H9 (cell line): ENCODE results near the gene ABT1. TPM values are rescaled to one million over a fixed set of nuclear protein-coding genes. Genes with fewer than 3 reads are reported as not detected.

Source experiments
- DNase-seq: peaks from one replicate; pipeline ENCODE4 v3.0.0-alpha.2; 2017
- H2AFZ ChIP-seq: one replicate; pipeline ENCODE4 v1.6.1; 2013; ENCODE audit warnings: mild to moderate bottlenecking, low read length, control low read depth, moderate library complexity
- H2AK5ac ChIP-seq: 2 replicates; pipeline ENCODE4 v1.6.1; 2013; ENCODE audit warnings: low read length, control low read depth, mixed read lengths; ENCODE audit not compliant: insufficient read length
- H2BK120ac ChIP-seq: one replicate; pipeline ENCODE4 v1.6.1; 2013; ENCODE audit warnings: low read depth, mild to moderate bottlenecking, low read length, control low read depth, inconsistent platforms; ENCODE audit not compliant: poor library complexity, severe bottlenecking
- H2BK12ac ChIP-seq: 2 replicates; pipeline ENCODE4 v1.6.1; 2013; ENCODE audit warnings: low read length, control low read depth, mixed read lengths, low read depth; ENCODE audit not compliant: insufficient read length
- H2BK15ac ChIP-seq: 2 replicates; pipeline ENCODE4 v1.6.1; 2013; ENCODE audit warnings: low read depth, low read length, control low read depth
- H2BK20ac ChIP-seq: one replicate; pipeline ENCODE4 v1.6.1; 2013; ENCODE audit warnings: low read depth, mild to moderate bottlenecking, low read length, control low read depth, inconsistent platforms; ENCODE audit not compliant: poor library complexity, severe bottlenecking
- H2BK5ac ChIP-seq: 2 replicates; pipeline ENCODE4 v1.6.1; 2013; ENCODE audit warnings: low read length, control low read depth, mixed read lengths; ENCODE audit not compliant: insufficient read length
- H3K14ac ChIP-seq: 2 replicates; pipeline ENCODE4 v1.6.1; 2013; ENCODE audit warnings: low read length, control low read depth; ENCODE audit not compliant: insufficient read depth
- H3K18ac ChIP-seq: 2 replicates; pipeline ENCODE4 v1.6.1; 2013; ENCODE audit warnings: low read depth, mild to moderate bottlenecking, mixed read lengths, low read length, control low read depth; ENCODE audit not compliant: insufficient read length
- H3K23ac ChIP-seq: 2 replicates; pipeline ENCODE4 v1.6.1; 2013; ENCODE audit warnings: low read length, control low read depth, mixed read lengths, low read depth; ENCODE audit not compliant: insufficient read length
- H3K23me2 ChIP-seq: 2 replicates; pipeline ENCODE4 v1.6.1; 2013; ENCODE audit warnings: low read depth, mild to moderate bottlenecking, mixed read lengths, low read length, control low read depth; ENCODE audit not compliant: insufficient read length, poor library complexity, severe bottlenecking
- H3K27ac ChIP-seq: 2 replicates; pipeline ENCODE4 v1.5.1; 2013; ENCODE audit warnings: low read length, control low read depth, mixed read lengths, low read depth; ENCODE audit not compliant: insufficient read length
- H3K27me3 ChIP-seq: 2 replicates; pipeline ENCODE4 v1.6.1; 2013; ENCODE audit warnings: low read length, control low read depth, inconsistent platforms; ENCODE audit not compliant: insufficient read depth
- H3K4ac ChIP-seq: 2 replicates; pipeline ENCODE4 v1.6.1; 2013; ENCODE audit warnings: low read depth, mild to moderate bottlenecking, control low read depth, inconsistent platforms, low read length, moderate library complexity
- H3K4me1 ChIP-seq: 2 replicates; pipeline ENCODE4 v1.6.1; 2013; ENCODE audit warnings: low read length, control low read depth, inconsistent platforms; ENCODE audit not compliant: insufficient read depth
- H3K4me2 ChIP-seq: 2 replicates; pipeline ENCODE4 v1.6.1; 2013; ENCODE audit warnings: low read length, control low read depth, mixed read lengths; ENCODE audit not compliant: insufficient read length, insufficient read depth
- H3K56ac ChIP-seq: 2 replicates; pipeline ENCODE4 v1.6.1; 2013; ENCODE audit warnings: low read depth, mild to moderate bottlenecking, mixed read lengths, low read length, control low read depth; ENCODE audit not compliant: insufficient read length
- H3K79me1 ChIP-seq: 2 replicates; pipeline ENCODE4 v1.6.1; 2013; ENCODE audit warnings: low read depth, mild to moderate bottlenecking, moderate library complexity, low read length, control low read depth, inconsistent platforms; ENCODE audit not compliant: insufficient read depth, poor library complexity, severe bottlenecking
- H3K79me2 ChIP-seq: 2 replicates; pipeline ENCODE4 v1.6.1; 2013; ENCODE audit warnings: low read length, control low read depth, inconsistent platforms; ENCODE audit not compliant: insufficient read depth
- H3K9ac ChIP-seq: 2 replicates; pipeline ENCODE4 v1.6.1; 2013; ENCODE audit warnings: low read length, control low read depth, mixed read lengths; ENCODE audit not compliant: insufficient read length; ENCODE audit errors: extremely low read depth
- H3K9me3 ChIP-seq: one replicate; pipeline ENCODE4 v1.6.1; 2013; ENCODE audit warnings: low read depth, low read length, inconsistent platforms; ENCODE audit not compliant: control insufficient read depth
- H3T11ph ChIP-seq: one replicate; pipeline ENCODE4 v1.6.1; 2013; ENCODE audit warnings: mild to moderate bottlenecking, low read length, control low read depth, inconsistent platforms
- H4K20me1 ChIP-seq: one replicate; pipeline ENCODE4 v1.6.1; 2013; ENCODE audit not compliant: control insufficient read depth, insufficient read length, insufficient read depth
- H4K5ac ChIP-seq: 2 replicates; pipeline ENCODE4 v1.6.1; 2013; ENCODE audit warnings: low read depth, mild to moderate bottlenecking, mixed read lengths, low read length, control low read depth; ENCODE audit not compliant: insufficient read length
- H4K8ac ChIP-seq: replicated peaks from 2 replicates; pipeline ENCODE4 v1.6.1; 2013; ENCODE audit warnings: low read length, control low read depth, mixed read lengths, low read depth; ENCODE audit not compliant: insufficient read length
- H4K91ac ChIP-seq: 2 replicates; pipeline ENCODE4 v1.6.1; 2013; ENCODE audit warnings: low read depth, mild to moderate bottlenecking, moderate library complexity, mixed read lengths, low read length, control low read depth; ENCODE audit not compliant: insufficient read length
- H3K27ac Mint-ChIP-seq, 3 experiments: 2 replicates in 2 of 3; 3 replicates in 1 of 3; pipeline ENCODE4 v1.8.0; 2020 to 2021; ENCODE audit warnings: mixed read lengths in 3 of 3, mild to moderate bottlenecking in 1 of 3, moderate library complexity in 1 of 3
- H3K27me3 Mint-ChIP-seq: 2 replicates; pipeline ENCODE4 v1.8.0; 2021; ENCODE audit warnings: low read depth, mild to moderate bottlenecking, moderate library complexity, mixed read lengths
- H3K36me3 Mint-ChIP-seq, 3 experiments: 2 replicates in 2 of 3; 3 replicates in 1 of 3; pipeline ENCODE4 v1.8.0; 2020 to 2021; ENCODE audit warnings: low read depth in 3 of 3, mixed read lengths in 3 of 3; ENCODE audit not compliant: insufficient read depth in 1 of 3
- H3K4me1 Mint-ChIP-seq, 2 experiments: 2 replicates each; pipeline ENCODE4 v1.8.0; 2020; ENCODE audit warnings: mixed read lengths in 2 of 2
- H3K4me3 Mint-ChIP-seq, 2 experiments: 2 replicates in 1 of 2; 3 replicates in 1 of 2; pipeline ENCODE4 v1.8.0; 2020 to 2021; ENCODE audit warnings: mild to moderate bottlenecking in 2 of 2, mixed read lengths in 2 of 2, moderate library complexity in 1 of 2
- H3K9me3 Mint-ChIP-seq, 2 experiments: 2 replicates in 1 of 2; 3 replicates in 1 of 2; pipeline ENCODE4 v1.8.0; 2020; ENCODE audit warnings: mild to moderate bottlenecking in 2 of 2, mixed read lengths in 2 of 2, moderate library complexity in 1 of 2
- CTCF ChIP-seq: fragments of 200-600 bp; sonication (generic); conservative IDR thresholded peaks from 3 replicates; pipeline ENCODE4 v1.8.0; 2021; ENCODE audit warnings: antibody characterized with exemption, mild to moderate bottlenecking
- WGBS: extraction: QIAGEN DNeasy Blood & Tissue Kit; methylation state at CpG from one replicate; pipeline ENCODE4 v1.1.7; 2013; ENCODE audit warnings: missing lambda C conversion rate, low lambda C conversion rate, mixed read lengths; ENCODE audit not compliant: insufficient read length; ENCODE audit errors: extremely low coverage; 5-methylcytosine and 5-hydroxymethylcytosine counted together
- total RNA-seq: library from RNA; stranded (reverse); gene quantifications from 2 replicates; pipeline ENCODE4 v1.2.1, GENCODE V29; 2021

The ABT1 gene
- total RNA-seq, 1 experiment from 2014 or later = 26.4 TPM

GRCh38 chr6:26599134-26599533 lies 2.4 kb downstream of the ABT1 start:
- no peak overlapping the region for H2BK15ac ChIP-seq
- no peaks in the 10 kb centered on the region; the same call in 1 of the 2 replicates for H3K4me1 ChIP-seq
- no peak overlapping the region for H2BK20ac ChIP-seq
- H3K27me3 Mint-ChIP-seq = peaks cover 3% of the 10 kb centered on the region; the same call in 1 of the 2 replicates
- DNase-seq = no peak
- peaks cover 3% of the 10 kb centered on the region; the same call in 1 of the 2 replicates for H3K79me2 ChIP-seq
- H3K4me1 Mint-ChIP-seq = peaks cover 6 to 9% of the 10 kb centered on the region in 2 experiments
- no peak overlapping the region for H4K91ac ChIP-seq
- no CpG with 5 or more reads among the region's 1 CpG for WGBS
- peaks cover 5% of the 10 kb centered on the region for H3K79me1 ChIP-seq
- no peak overlapping the region for H3K18ac ChIP-seq
- no peaks in the 10 kb centered on the region for H3K9me3 Mint-ChIP-seq
- no peak overlapping the region for H3K4ac ChIP-seq
- no peak overlapping the region for H2BK12ac ChIP-seq
- no peak overlapping the region for H2BK5ac ChIP-seq
- no peak overlapping the region for H4K5ac ChIP-seq
- H3K9me3 ChIP-seq = no peaks in the 10 kb centered on the region
- H3K4me2 ChIP-seq = no peak overlapping the region
- no peaks in the 10 kb centered on the region for H3K27me3 ChIP-seq
- H3K23ac ChIP-seq = no peak overlapping the region
- H4K20me1 ChIP-seq = no peaks in the 10 kb centered on the region
- no peak for TF ChIP-seq CTCF
- peaks cover 5 to 18% (median 14%) of the 10 kb centered on the region in 3 experiments; a peak in 6 of 7 replicates for H3K36me3 Mint-ChIP-seq
- no peak overlapping the region for H2BK120ac ChIP-seq
- no peak overlapping the region for H3K14ac ChIP-seq
- H3K27ac ChIP-seq = no peak overlapping the region
- H2AFZ ChIP-seq = no peak overlapping the region
- no peak overlapping the region for H3K27ac Mint-ChIP-seq
- no peak overlapping the region for H3K9ac ChIP-seq
- no peak overlapping the region for H4K8ac ChIP-seq
- no peak overlapping the region for H3T11ph ChIP-seq
- no peak overlapping the region for H3K56ac ChIP-seq
- no peak overlapping the region for H2AK5ac ChIP-seq
- H3K4me3 Mint-ChIP-seq = peak overlapping the region in 1 of 2 experiments; percentile 47; a peak in 2 of 5 replicates
- H3K23me2 ChIP-seq = peaks cover 20% of the 10 kb centered on the region
